RWPE2 (cell line): Measurements from ENCODE around the gene PPIL3.

Experiments
- ATAC-seq: fragments of 200-7000 bp; cut with Tn5 transposase; 3 replicates; pipeline ENCODE4 v1.9.1; 2021; ENCODE audit warnings: low read depth
- DNase-seq: peaks from one replicate; pipeline ENCODE4 v3.0.0-alpha.2; 2020; ENCODE audit warnings: low spot score
- H3K27ac ChIP-seq: fragments of 450-650 bp; 2 replicates; pipeline ENCODE4 v1.5.1; 2017; ENCODE audit warnings: mild to moderate bottlenecking; ENCODE audit not compliant: poor library complexity, severe bottlenecking
- H3K27me3 ChIP-seq: fragments of 250-450 bp; sonication (Bioruptor Pico); 2 replicates; pipeline ENCODE4 v1.5.1; 2021; ENCODE audit warnings: mild to moderate bottlenecking, moderate library complexity; ENCODE audit not compliant: insufficient read depth, poor library complexity, severe bottlenecking
- H3K36me3 ChIP-seq: fragments of 250-450 bp; sonication (Bioruptor Pico); 2 replicates; pipeline ENCODE4 v1.5.1; 2020; ENCODE audit warnings: low read depth, mild to moderate bottlenecking, moderate library complexity
- H3K4me1 ChIP-seq: fragments of 250-450 bp; sonication (Bioruptor Pico); 2 replicates; pipeline ENCODE4 v1.5.1; 2021; ENCODE audit warnings: mild to moderate bottlenecking, moderate library complexity; ENCODE audit not compliant: insufficient read depth, poor library complexity, severe bottlenecking
- H3K4me3 ChIP-seq: fragments of 250-450 bp; sonication (Bioruptor Pico); 2 replicates; pipeline ENCODE4 v1.5.1; 2021; ENCODE audit warnings: mild to moderate bottlenecking, moderate library complexity; ENCODE audit not compliant: severe bottlenecking
- H3K9me3 ChIP-seq: fragments of 250-450 bp; sonication (Bioruptor Pico); 2 replicates; pipeline ENCODE4 v1.5.1; 2021; ENCODE audit warnings: mild to moderate bottlenecking, moderate library complexity; ENCODE audit not compliant: severe bottlenecking
- TF ChIP-seq, protein P1 (sequence below): fragments of 450-650 bp; IDR thresholded peaks from one replicate; pipeline ENCODE4 v1.5.1; 2017; ENCODE audit warnings: mild to moderate bottlenecking, moderate library complexity; ENCODE audit not compliant: poor library complexity, severe bottlenecking

Gene PPIL3

DNA sequence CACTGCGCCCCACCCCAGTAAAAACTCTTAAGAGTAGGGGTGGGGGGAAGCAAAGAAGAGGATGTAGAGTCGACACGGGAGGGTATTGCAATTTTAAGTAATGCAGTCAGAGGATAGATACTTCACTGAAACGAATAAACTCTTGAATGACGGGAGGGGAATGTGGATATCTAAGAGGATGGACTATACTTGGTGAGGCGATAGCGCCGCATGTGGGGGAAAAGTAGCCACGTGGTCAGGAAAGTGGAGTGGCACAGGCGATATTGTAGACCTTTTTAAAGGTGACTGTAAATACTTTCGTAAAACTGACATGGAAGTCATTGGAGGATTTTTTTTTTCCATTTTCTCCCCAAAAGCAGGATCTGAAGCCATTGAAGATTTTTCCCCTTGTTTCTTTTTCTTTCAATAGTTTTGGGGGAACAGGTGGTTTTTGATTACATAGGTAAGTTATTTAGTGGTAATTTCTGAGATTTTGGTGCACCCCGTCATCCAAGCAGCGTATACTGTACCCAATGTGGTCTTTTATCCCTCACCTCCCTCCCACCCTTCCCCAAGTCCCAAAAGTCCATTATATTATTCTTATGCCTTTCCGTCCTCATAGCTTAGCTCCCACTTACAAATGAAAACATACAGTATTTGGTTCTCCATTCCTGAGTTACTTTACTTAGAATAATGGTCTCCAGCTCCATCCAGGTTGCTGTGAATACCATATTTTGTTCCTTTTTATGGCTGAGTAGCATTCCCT, 38.2 kb downstream of the PPIL3 start:
- DNase-seq (no peak), ATAC-seq (no peak)

DNA sequence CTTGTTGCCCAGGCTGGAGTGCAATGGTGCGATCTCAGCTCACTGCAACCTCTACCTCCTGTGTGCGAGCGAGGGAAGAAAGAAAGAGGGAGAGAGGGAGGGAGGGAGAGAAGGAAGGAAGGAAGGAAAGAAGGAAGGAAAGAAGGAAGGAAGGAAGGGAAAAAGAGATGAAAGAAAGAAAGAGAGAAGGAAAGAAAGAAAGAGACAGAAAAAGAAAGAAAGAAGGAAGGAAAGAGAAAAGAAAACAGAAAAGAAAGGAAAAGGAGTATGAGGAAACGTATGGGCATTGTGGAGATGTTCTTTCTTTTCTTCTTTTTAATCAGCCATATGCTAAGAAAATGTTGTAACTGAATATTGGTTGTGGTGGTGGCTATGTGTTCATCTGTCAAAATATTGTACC, 40.9 kb downstream of the PPIL3 start:
- Histone ChIP-seq H3K4me1 (no peaks in the 10 kb centered on the region), H3K27me3 (no peaks in the 10 kb centered on the region), H3K27ac (no peak overlapping the region), H3K36me3 (peaks cover 10% of the 10 kb centered on the region), H3K4me3 (no peak overlapping the region), H3K9me3 (no peaks in the 10 kb centered on the region)
- no peak for ATAC-seq
- TF ChIP-seq, protein P1, sequence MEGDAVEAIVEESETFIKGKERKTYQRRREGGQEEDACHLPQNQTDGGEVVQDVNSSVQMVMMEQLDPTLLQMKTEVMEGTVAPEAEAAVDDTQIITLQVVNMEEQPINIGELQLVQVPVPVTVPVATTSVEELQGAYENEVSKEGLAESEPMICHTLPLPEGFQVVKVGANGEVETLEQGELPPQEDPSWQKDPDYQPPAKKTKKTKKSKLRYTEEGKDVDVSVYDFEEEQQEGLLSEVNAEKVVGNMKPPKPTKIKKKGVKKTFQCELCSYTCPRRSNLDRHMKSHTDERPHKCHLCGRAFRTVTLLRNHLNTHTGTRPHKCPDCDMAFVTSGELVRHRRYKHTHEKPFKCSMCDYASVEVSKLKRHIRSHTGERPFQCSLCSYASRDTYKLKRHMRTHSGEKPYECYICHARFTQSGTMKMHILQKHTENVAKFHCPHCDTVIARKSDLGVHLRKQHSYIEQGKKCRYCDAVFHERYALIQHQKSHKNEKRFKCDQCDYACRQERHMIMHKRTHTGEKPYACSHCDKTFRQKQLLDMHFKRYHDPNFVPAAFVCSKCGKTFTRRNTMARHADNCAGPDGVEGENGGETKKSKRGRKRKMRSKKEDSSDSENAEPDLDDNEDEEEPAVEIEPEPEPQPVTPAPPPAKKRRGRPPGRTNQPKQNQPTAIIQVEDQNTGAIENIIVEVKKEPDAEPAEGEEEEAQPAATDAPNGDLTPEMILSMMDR = no peak
- no peak for DNase-seq

More for the DNA sequence above, 38.2 kb downstream of the PPIL3 start:
- no peaks in the 10 kb centered on the region for H3K4me1 ChIP-seq
- H3K27ac ChIP-seq = no peak overlapping the region
- peaks cover 37% of the 10 kb centered on the region for H3K36me3 ChIP-seq
- TF ChIP-seq, protein P1 = no peak
- H3K27me3 ChIP-seq = no peaks in the 10 kb centered on the region
- no peak overlapping the region for H3K4me3 ChIP-seq
- no peaks in the 10 kb centered on the region for H3K9me3 ChIP-seq

DNA sequence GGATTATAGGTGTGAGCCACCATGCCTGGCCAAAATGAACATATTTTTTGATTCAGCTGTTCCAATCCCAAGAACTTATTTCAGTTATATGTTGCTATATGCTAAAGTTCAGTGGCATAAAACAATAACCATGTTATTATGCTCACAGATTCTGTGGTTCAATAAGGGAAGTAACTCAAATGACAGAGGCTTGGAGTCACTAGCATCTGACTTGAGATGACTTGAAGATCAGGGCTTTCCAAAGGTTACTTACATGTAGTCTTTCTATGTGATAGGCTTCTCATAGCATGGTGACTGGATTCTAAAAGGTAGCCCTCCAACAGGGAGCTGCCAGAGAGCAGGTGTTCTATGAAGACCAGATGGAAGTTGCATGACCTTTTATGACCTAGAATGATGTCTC, 41.6 kb downstream of the PPIL3 start:
- Histone ChIP-seq H3K27ac (no peak overlapping the region), H3K27me3 (no peaks in the 10 kb centered on the region), H3K4me3 (no peak overlapping the region), H3K4me1 (no peaks in the 10 kb centered on the region), H3K9me3 (no peaks in the 10 kb centered on the region), H3K36me3 (peaks cover 3% of the 10 kb centered on the region)
- ATAC-seq = no peak
- DNase-seq = no peak
- TF ChIP-seq, protein P1 = no peak

DNA sequence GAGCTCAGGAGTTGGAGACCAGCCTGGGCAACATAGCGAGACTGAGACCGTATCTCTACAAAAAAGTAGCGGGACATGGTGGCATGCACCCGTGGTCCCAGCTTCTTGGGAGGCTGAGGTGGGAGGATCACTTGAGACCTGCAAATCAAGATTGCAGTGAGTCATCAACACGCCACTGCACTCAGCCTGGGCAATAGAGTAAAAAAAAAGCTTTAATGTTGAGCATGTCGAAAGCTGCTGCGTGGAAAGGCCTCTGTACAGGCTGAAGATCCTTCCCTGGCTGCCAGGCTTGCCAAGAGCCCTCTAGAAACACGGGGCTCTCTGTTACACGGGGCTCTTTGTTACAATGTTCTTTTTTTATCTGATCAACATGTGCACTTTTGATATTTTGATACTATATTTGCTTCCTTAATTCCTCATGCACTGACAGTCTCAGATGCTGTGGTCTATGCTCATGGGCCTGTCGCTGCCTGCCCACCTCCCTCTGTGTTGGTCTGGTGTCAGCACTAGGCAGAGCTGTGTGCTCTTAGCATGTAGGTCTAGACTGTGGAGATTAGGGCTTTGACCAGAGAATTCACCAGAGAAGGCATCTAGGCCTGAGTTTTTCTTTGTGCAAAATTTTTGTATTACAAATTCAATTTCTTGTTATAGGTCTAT, 43.1 kb downstream of the PPIL3 start:
- no peaks in the 10 kb centered on the region for H3K4me1 ChIP-seq
- H3K9me3 ChIP-seq = no peaks in the 10 kb centered on the region
- no peaks in the 10 kb centered on the region for H3K27me3 ChIP-seq
- ATAC-seq (peak; percentile 57), DNase-seq (no peak)
- TF ChIP-seq, protein P1 = no peak
- no peak overlapping the region for H3K4me3 ChIP-seq
- no peak overlapping the region for H3K27ac ChIP-seq
- H3K36me3 ChIP-seq = no peaks in the 10 kb centered on the region

DNA sequence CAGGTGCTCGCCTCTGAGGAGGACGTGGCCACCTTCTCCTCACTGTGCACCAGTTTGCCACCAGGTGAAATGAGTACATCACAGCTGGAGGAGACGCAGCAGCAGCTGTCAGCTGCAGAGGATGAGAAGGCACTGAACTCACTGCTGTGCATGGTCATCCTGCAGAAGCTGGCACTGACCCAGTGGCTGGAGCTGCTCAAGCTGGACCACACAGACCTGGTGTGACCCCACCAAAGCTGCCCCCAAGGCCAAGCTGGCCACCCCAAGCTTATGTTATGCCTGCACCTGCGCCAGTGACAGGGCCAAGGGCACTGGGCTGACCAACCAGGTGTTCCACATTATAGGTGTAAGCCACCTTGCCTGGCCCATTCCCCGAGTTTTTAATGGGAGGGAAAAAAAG, 43.7 kb downstream of the PPIL3 start:
- no peak for ATAC-seq
- Histone ChIP-seq H3K4me3 (no peak overlapping the region), H3K4me1 (no peaks in the 10 kb centered on the region), H3K27ac (no peak overlapping the region), H3K9me3 (no peaks in the 10 kb centered on the region), H3K27me3 (no peaks in the 10 kb centered on the region), H3K36me3 (no peaks in the 10 kb centered on the region)
- DNase-seq = no peak
- TF ChIP-seq, protein P1 = no peak
